ENCODE results near the gene PDXK. TPM values are rescaled to one million over a fixed set of nuclear protein-coding genes. Genes with fewer than 3 reads are reported as not detected.
A peak's percentile ranks its signal among the peaks of the same experiment; 100 is the strongest.

Gene PDXK
- total RNA-seq, 1 donor from 2014 or later: 81.1 TPM

DNA sequence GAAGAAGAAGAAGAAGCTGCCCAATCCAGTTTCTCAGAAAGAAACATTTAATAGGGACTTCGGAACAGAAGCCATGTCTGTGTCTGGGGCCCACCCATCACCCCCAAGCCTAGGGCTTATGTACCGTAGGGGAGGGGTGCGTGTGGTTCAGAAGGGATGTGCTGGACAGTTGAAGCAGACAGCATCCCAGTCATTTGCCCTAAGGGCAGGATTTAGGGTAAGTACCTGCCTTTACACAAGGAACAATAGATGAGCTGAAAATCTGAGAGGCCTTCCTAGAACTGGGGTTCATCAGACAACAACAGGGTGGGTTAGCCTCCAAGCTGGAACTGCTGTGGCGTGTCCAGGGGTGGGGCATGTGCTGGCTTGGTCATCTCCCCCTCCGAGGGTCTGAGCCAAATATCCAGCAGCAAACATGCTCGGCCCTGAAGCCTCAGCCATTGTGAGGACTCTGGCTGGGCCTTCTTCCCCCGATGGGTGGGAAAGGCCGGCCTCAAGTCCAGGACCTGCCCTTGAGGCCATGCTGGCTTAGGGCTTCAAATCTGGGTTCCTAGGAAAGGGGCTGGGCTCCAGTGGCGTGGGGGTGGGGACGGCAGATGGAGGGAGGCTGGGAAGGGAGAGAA, 45.1 kb downstream of the PDXK start:
- no peaks in the 10 kb centered on the region for H3K27me3 Mint-ChIP-seq (ENCODE audit: low read depth)
- peaks cover 7% of the 10 kb centered on the region for H3K36me3 Mint-ChIP-seq
- TF ChIP-seq, protein P1, sequence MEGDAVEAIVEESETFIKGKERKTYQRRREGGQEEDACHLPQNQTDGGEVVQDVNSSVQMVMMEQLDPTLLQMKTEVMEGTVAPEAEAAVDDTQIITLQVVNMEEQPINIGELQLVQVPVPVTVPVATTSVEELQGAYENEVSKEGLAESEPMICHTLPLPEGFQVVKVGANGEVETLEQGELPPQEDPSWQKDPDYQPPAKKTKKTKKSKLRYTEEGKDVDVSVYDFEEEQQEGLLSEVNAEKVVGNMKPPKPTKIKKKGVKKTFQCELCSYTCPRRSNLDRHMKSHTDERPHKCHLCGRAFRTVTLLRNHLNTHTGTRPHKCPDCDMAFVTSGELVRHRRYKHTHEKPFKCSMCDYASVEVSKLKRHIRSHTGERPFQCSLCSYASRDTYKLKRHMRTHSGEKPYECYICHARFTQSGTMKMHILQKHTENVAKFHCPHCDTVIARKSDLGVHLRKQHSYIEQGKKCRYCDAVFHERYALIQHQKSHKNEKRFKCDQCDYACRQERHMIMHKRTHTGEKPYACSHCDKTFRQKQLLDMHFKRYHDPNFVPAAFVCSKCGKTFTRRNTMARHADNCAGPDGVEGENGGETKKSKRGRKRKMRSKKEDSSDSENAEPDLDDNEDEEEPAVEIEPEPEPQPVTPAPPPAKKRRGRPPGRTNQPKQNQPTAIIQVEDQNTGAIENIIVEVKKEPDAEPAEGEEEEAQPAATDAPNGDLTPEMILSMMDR (IDR thresholded peaks at IDR 0.05; ENCODE audit: unreplicated experiment): no peak
- no peak overlapping the region for H3K27ac Mint-ChIP-seq
- no peaks in the 10 kb centered on the region for H3K9me3 Mint-ChIP-seq
- H3K4me1 Mint-ChIP-seq: peaks cover 11% of the 10 kb centered on the region
- H3K4me3 Mint-ChIP-seq: no peak overlapping the region
- DNase-seq (ENCODE audit: low spot score in 2 of 2, unreplicated experiment in 2 of 2): no peak

DNA sequence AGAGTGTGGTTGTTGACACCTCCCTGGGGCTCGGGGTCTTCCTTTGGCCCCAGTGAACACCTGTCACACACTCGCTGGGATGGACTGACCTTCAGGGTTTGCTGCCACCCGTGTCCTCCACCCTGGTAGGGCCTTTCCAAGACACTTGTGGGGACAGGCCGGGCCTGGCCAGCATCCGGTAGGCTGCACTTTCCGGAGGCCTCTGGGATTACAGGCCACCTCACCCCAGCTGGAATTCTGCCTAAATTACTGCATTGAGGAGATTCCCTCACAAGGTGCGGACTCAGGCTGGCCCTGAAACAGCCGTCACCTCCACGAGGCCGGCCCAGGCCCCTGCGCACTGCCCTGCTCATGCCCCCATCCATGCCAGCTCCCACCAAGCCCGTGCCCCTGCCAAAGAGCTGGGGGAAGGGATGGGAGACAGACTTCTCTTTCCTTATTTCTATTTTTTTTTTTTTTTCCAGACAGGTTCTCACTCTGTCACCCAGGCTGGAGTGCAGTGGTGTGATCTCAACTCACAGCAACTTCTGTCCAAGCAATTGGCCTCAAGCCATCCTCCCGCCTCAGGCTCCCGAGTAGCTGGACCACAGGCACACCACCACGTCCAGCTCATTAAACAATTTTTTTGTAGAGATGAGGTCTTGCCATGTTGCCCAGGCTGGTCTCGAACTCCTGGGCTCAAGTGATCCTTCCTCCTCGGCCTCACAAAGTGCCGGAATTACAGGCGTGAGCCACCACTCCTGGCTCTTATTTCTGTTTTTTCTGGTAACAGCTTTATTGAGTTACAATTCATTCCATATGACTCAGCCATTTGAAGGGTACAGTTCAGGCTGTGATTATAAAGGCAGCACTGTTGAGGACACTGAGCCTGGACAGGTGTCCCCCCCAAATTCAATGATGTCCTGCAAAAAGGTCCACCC, 45.9 kb downstream of the PDXK start:
- Mint-ChIP-seq H3K9me3 (no peaks in the 10 kb centered on the region), H3K27ac (peak overlapping the region; percentile 47), H3K36me3 (peaks cover 7% of the 10 kb centered on the region), H3K27me3 (ENCODE audit: low read depth) (no peaks in the 10 kb centered on the region), H3K4me1 (peaks cover 11% of the 10 kb centered on the region), H3K4me3 (no peak overlapping the region)
- TF ChIP-seq, protein P1 (IDR thresholded peaks at IDR 0.05; ENCODE audit: unreplicated experiment): no peak
- no peak for DNase-seq (ENCODE audit: low spot score in 2 of 2, unreplicated experiment in 2 of 2)

DNA sequence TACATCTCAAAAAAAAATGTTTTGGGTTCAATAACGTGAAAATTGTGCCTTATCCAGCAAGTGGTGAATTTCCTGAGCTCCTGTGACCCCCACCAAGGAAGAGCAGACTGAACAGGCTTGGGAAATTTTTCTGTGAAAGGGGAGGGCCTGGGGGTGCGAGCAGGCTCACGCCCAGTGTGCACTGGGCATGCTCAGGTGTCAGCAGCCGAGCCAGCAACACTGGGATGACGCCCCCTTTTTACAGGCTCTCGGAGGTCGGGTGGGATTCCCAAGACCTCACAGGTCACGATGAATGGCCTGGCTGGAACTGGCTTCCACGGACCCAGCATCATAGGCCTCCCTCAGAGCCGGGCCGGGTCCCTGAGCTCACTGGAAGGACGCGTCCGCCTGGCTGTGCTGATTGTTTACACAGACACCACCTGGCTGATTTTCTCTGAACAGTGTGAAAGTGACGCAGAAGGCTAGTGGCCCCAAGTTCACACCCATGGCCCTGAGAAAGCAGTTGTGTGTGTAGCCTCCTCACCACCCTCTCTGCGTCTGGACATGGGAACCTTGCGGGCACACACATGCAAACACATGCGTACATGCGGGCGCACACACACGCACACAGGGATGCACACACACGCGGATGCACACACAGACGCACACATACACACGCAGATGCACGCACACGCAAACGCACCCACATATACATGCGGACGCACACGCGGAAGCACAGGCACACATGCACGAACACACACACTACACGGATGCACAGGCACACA, 48.0 kb downstream of the PDXK start:
- TF ChIP-seq, protein P1 (IDR thresholded peaks at IDR 0.05; ENCODE audit: unreplicated experiment): no peak
- H3K9me3 Mint-ChIP-seq: no peaks in the 10 kb centered on the region
- H3K4me1 Mint-ChIP-seq: peaks cover 11% of the 10 kb centered on the region
- H3K27ac Mint-ChIP-seq: no peak overlapping the region
- no peaks in the 10 kb centered on the region for H3K27me3 Mint-ChIP-seq (ENCODE audit: low read depth)
- H3K4me3 Mint-ChIP-seq: no peak overlapping the region
- peaks cover 7% of the 10 kb centered on the region for H3K36me3 Mint-ChIP-seq
- DNase-seq (ENCODE audit: low spot score in 2 of 2, unreplicated experiment in 2 of 2): no peak

DNA sequence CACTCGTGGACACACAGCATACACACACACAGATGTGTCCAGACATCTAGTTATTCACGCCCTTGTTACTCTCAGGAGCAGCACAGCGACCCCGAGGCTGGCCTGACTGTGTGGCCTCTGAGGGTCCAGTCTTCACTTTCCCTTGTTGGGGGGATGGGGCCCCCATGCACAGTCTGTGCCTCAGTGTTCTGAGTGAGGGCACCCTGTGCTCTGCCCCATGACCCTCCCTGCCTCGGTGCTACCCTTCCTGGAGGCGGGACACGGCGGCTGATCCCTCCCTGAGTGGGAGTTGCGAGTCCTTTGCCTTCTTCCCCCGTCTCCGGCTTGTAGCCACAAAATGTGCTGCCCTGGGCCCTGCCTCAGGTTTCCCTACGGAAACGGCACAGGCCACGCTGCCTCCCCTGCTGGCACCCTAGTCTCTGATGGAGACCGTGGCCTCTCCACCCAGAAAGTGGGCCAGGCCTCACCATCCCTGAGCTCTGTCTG, 48.6 kb downstream of the PDXK start:
- peaks cover 6% of the 10 kb centered on the region for H3K36me3 Mint-ChIP-seq
- no peaks in the 10 kb centered on the region for H3K9me3 Mint-ChIP-seq
- H3K4me3 Mint-ChIP-seq: no peak overlapping the region
- no peak overlapping the region for H3K27ac Mint-ChIP-seq
- H3K4me1 Mint-ChIP-seq: peaks cover 11% of the 10 kb centered on the region
- no peaks in the 10 kb centered on the region for H3K27me3 Mint-ChIP-seq (ENCODE audit: low read depth)
- DNase-seq (ENCODE audit: low spot score in 2 of 2, unreplicated experiment in 2 of 2): no peak
- TF ChIP-seq, protein P1 (IDR thresholded peaks at IDR 0.05; ENCODE audit: unreplicated experiment): no peak

DNA sequence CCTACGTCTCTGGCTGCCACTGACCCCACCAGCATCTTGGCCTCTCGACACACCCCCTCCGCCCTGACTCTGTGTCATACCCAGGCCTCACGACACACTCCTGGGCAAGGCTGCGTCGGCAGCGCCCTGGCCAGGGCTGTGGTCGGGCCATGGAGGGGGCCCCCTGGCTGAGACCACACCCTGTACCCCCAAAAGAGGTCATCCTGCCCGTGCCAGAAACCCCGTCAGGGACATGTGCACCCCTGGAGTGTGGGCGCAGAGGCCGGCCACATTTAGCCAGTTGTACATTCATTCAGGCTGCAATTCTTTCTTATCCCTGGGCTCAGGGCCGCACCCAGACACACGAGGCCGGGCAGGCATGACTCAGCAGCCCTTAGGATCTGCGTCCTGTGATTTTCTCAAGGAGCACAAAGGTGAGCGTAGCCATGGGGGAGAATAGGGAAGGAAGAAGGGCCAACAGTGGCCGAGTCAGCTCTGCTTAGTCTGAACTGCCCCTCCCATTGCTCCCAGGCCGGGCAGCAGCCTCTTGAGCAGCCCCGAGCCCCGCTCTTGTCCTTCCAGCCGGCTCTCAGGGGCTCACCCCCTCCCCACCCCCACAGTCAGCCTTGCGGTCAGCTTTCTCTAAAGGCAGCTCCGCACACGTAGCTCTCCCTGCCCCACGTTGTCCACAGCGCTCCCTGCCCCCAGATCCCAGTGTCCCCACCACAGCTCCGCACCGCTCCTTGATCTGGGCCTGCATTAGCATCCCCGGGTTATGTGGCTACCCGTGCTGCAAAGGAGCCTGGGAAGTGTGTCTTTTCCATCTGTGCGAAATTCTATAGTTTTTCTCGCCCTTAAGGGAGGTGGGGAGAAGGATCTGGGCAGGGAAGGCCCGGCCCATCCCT, 49.3 kb downstream of the PDXK start:
- Mint-ChIP-seq H3K27me3 (ENCODE audit: low read depth) (no peaks in the 10 kb centered on the region), H3K9me3 (no peaks in the 10 kb centered on the region), H3K4me3 (no peak overlapping the region), H3K36me3 (peaks cover 4% of the 10 kb centered on the region), H3K4me1 (peaks cover 11% of the 10 kb centered on the region), H3K27ac (peak overlapping the region; percentile 27)
- TF ChIP-seq, protein P1 (IDR thresholded peaks at IDR 0.05; ENCODE audit: unreplicated experiment): no peak
- DNase-seq (ENCODE audit: low spot score in 2 of 2, unreplicated experiment in 2 of 2): no peak
